ENCODE measurements around the gene PRPSAP1.
A peak's percentile ranks its signal among the peaks of the same experiment; 100 is the strongest.

The PRPSAP1 gene

DNA sequence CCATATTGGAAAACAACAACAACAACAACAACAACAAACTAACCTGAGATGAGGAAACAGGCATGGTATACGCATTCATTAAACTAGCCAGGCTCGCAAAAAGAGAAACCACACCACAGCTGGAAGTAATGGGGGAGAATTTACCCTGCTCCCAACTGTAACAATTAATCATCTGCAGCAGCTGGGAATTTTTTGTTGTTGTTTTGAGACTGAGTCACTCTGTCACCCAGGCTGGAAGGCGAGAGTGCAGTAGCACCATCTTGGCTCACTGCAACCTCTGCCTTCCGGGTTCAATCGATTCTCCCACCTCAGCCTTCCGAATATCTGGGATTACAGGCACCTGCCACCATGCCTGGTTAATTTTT, 16.3 kb downstream of the PRPSAP1 start:
- Mint-ChIP-seq H3K27me3 (no peaks in the 10 kb centered on the region), H3K4me1 (ENCODE audit: low read depth in 2 of 2) (peaks cover 0 to 5% of the 10 kb centered on the region in 2 donors), H3K27ac (no peak overlapping the region), H3K9me3 (no peaks in the 10 kb centered on the region), H3K36me3 (ENCODE audit: insufficient read depth) (peaks cover 9% of the 10 kb centered on the region), H3K4me3 (no peak overlapping the region)
- no peak for ATAC-seq (replicated peaks)
- DNase-seq = no peak

DNA sequence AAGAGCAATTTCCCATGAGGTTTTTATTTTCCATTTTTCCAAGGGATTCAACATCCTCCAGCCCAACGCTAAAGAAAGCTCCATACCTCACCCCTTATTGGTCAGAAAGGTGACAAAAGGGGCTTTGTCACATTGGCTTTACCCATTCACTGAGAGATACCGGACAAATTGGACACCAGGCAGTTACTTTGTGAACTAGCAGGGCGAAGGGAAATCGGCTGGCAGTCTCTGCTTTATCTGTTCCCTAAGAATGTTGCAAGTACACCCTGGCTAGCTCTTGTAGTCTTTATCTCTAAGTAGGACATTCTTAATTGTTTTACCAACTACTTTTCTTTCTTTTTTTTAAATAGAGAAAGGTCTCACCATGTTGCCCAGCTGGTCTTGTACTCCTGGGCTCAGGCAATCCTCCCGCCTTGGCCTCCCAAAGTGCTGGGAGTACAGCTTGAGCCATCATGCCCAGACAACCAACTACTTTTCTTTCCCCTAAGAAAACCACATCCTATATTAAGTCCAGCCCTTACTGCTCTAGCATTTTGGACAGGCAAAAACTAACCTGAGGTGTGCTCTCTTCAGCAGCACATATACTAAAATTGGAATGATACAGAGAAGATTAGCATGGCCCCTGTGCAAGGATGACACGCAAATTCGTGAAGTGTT, 16.8 kb downstream of the PRPSAP1 start:
- H3K4me1 Mint-ChIP-seq (ENCODE audit: low read depth in 2 of 2) = peaks cover 0 to 5% of the 10 kb centered on the region in 2 donors
- DNase-seq (no peak), ATAC-seq (replicated peaks) (no peak)
- no peak overlapping the region for H3K27ac Mint-ChIP-seq
- H3K4me3 Mint-ChIP-seq = no peak overlapping the region
- H3K9me3 Mint-ChIP-seq = no peaks in the 10 kb centered on the region
- no peaks in the 10 kb centered on the region for H3K27me3 Mint-ChIP-seq
- peaks cover 3% of the 10 kb centered on the region for H3K36me3 Mint-ChIP-seq (ENCODE audit: insufficient read depth)

DNA sequence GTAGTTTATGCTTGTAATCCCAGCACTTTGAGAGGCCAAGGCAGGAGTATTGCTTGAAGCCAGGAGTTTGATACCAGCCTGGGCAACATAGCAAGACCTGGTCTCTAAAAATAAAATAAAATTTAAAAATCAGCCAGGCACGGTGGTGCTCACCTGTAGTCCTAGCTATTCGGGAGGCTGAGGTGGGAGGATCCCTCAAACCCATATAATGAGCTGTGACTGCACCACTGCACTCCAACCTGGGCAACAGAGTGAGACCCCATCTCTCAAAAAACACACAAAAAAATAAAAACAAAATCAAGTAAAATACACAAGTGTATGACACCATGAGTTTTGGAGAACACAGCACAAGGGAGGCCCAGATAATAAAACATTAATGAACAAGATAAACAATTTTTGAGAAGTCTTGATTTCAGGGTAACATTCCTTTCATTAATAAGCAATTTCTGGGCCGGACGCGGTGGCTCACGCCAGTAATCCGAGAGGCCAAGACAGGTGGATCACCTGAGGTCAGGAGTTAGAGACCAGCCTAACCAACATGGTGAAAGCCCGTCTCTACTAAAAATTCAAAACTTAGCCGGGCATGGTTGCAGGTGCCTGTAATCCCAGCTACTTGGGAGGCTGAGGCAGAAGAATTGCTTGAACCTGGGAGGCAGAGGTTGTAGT, 17.9 kb downstream of the PRPSAP1 start:
- H3K4me1 Mint-ChIP-seq (ENCODE audit: low read depth in 2 of 2) = peaks cover 0 to 10% of the 10 kb centered on the region in 2 donors
- H3K36me3 Mint-ChIP-seq (ENCODE audit: insufficient read depth) = peaks cover 4% of the 10 kb centered on the region
- ATAC-seq (replicated peaks) (no peak), DNase-seq (no peak)
- H3K9me3 Mint-ChIP-seq = no peaks in the 10 kb centered on the region
- H3K27ac Mint-ChIP-seq = no peak overlapping the region
- no peak overlapping the region for H3K4me3 Mint-ChIP-seq
- no peaks in the 10 kb centered on the region for H3K27me3 Mint-ChIP-seq

DNA sequence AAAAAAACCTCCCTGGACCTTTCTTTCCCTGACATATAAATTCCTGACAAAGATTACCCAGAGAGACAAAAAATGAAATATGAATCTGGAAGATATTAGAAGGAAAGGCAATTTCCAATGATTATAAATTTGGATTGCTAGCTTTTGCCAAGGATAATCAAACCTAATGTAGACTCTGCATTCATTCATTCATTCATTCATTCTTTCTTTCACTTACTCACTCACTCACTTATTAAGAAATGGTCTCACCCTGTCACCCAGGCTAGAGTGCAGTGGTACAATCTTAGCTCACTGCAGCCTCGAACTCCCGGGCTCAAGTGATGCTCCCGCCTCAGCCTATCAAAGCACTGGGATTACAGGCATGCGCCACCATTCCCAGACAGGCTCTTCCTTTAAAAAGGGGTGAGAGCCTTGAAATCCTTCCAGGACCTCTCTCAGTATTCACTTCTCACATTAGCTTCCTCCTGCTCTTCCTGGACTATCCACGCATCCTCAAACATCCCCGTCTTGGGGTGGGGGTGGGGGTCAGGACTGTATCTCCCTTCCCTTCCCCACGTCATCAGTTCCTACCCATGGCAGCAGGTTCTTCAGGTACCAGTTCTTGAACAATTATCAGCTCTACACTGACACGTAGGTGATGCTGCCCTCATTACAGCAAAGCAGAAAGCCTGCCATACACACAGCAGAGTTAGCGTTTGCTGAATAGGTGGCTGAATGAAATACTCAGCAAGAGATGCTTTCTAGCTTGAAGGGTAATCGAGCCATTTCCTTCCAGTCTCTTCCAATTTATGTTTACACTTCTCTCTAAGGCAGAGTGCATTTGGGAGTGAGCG, 19.8 kb downstream of the PRPSAP1 start:
- H3K27ac Mint-ChIP-seq = no peak overlapping the region
- no peak overlapping the region for H3K4me3 Mint-ChIP-seq
- ATAC-seq (replicated peaks) (no peak), DNase-seq (no peak)
- H3K36me3 Mint-ChIP-seq (ENCODE audit: insufficient read depth) = peaks cover 20% of the 10 kb centered on the region
- peaks cover 0 to 10% of the 10 kb centered on the region in 2 donors for H3K4me1 Mint-ChIP-seq (ENCODE audit: low read depth in 2 of 2)
- H3K27me3 Mint-ChIP-seq = no peaks in the 10 kb centered on the region
- H3K9me3 Mint-ChIP-seq = no peaks in the 10 kb centered on the region

- Mint-ChIP-seq H3K27ac (no peak overlapping the region), H3K36me3 (ENCODE audit: insufficient read depth) (peaks cover 44% of the 10 kb centered on the region), H3K9me3 (no peaks in the 10 kb centered on the region), H3K4me3 (no peak overlapping the region), H3K27me3 (no peaks in the 10 kb centered on the region), H3K4me1 (ENCODE audit: low read depth in 2 of 2) (peaks cover 0 to 5% of the 10 kb centered on the region in 2 donors)
- ATAC-seq (replicated peaks) (no peak), DNase-seq (no peak)
These were observed 22.6 kb downstream of the PRPSAP1 start for GRCh38 chr17:76331083-76331482.

- Mint-ChIP-seq H3K9me3 (no peaks in the 10 kb centered on the region), H3K36me3 (ENCODE audit: insufficient read depth) (peaks cover 54% of the 10 kb centered on the region), H3K4me3 (no peak overlapping the region), H3K4me1 (ENCODE audit: low read depth in 2 of 2) (peaks cover 0 to 5% of the 10 kb centered on the region in 2 donors), H3K27ac (no peak overlapping the region), H3K27me3 (no peaks in the 10 kb centered on the region)
- ATAC-seq (replicated peaks) (no peak), DNase-seq (no peak)
These were observed 24.1 kb downstream of the PRPSAP1 start for GRCh38 chr17:76329664-76330063.

GRCh38 chr17:76327696-76328095, 26.0 kb downstream of the PRPSAP1 start:
- Mint-ChIP-seq H3K27ac (peak overlapping the region; percentile 70 to 76), H3K4me3 (no peak overlapping the region)
- no peak for DNase-seq

DNA sequence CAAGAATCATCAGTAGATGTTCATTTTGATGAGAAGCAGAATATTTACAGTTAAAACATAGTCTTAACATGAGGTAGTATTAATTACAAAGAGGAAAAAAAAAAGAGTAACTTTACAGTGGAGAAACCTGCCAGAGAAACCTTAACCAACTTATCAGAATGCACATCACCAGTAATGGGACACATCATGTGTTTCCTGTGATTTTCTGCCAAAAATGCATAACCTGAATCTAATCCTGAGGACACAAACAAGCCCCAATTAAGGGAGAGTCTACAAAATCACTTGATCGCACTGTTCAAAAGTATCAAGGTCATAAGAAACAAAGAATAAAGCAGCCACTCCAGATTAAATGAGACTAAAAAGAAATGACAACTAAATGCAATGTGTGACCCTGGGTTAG, 27.4 kb downstream of the PRPSAP1 start:
- Mint-ChIP-seq H3K9me3 (no peaks in the 10 kb centered on the region), H3K4me3 (no peak overlapping the region), H3K27ac (no peak overlapping the region), H3K36me3 (ENCODE audit: insufficient read depth) (peaks cover 76% of the 10 kb centered on the region), H3K27me3 (no peaks in the 10 kb centered on the region), H3K4me1 (ENCODE audit: low read depth in 2 of 2) (no peaks in the 10 kb centered on the region)
- ATAC-seq (replicated peaks) (no peak), DNase-seq (no peak)

More at GRCh38 chr17:76327696-76328095, 26.0 kb downstream of the PRPSAP1 start:
- Mint-ChIP-seq H3K36me3 (ENCODE audit: insufficient read depth) (peaks cover 72% of the 10 kb centered on the region), H3K27me3 (no peaks in the 10 kb centered on the region), H3K4me1 (ENCODE audit: low read depth in 2 of 2) (peaks cover 0 to 5% of the 10 kb centered on the region in 2 donors), H3K9me3 (no peaks in the 10 kb centered on the region)
- ATAC-seq (replicated peaks) = no peak

- DNase-seq (no peak), ATAC-seq (replicated peaks) (no peak)
- Mint-ChIP-seq H3K4me1 (ENCODE audit: low read depth in 2 of 2) (no peaks in the 10 kb centered on the region), H3K27ac (no peak overlapping the region), H3K9me3 (no peaks in the 10 kb centered on the region), H3K36me3 (ENCODE audit: insufficient read depth) (peaks cover 40% of the 10 kb centered on the region), H3K4me3 (no peak overlapping the region), H3K27me3 (no peaks in the 10 kb centered on the region)
These were observed 35.1 kb downstream of the PRPSAP1 start for GRCh38 chr17:76318586-76318985.

GRCh38 chr17:76317535-76317934, 36.2 kb downstream of the PRPSAP1 start:
- no peak for ATAC-seq (replicated peaks)
- no peaks in the 10 kb centered on the region for H3K4me1 Mint-ChIP-seq (ENCODE audit: low read depth in 2 of 2)
- no peak overlapping the region for H3K27ac Mint-ChIP-seq
- DNase-seq = no peak
- no peaks in the 10 kb centered on the region for H3K27me3 Mint-ChIP-seq
- H3K36me3 Mint-ChIP-seq (ENCODE audit: insufficient read depth) = peaks cover 30% of the 10 kb centered on the region
- no peak overlapping the region for H3K4me3 Mint-ChIP-seq
- H3K9me3 Mint-ChIP-seq = no peaks in the 10 kb centered on the region

DNA sequence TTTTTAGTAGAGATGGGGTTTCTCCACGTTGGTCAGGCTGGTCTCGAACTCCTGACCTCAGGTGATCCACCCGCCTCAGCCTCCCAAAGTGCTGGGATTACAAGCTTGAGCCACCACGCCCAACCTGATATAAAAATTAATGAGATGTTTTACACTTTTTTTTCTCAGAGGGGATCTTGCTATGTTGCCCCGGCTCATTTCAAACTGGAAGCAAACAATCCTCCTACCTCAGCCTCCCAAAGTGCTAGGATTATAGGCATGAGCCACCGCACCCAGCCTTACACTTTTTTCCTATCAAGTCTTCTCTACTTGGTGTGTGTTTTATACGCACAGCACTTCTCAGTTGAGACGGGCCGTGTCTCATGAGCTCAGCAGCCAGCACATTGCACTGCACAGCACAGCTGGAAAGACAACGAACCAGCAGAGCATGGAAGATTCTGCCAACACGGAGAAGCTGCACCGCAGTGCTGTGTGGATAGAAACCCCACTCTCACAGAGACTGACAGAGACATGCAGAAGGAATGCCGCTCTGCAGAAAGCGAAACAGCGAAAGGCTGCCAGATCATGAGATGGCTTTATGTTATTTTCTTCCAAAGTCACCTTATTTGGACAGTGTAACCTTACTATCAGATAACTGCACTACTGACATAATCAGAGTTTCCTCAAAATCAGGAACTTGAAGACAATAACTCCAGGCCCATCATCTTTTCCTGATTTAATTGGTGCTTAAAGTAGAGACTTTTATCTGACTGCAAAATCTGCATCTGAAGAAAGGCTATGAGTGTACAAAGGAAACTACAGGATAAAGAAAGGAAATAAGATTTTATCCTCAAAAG, 39.1 kb downstream of the PRPSAP1 start:
- Mint-ChIP-seq H3K27me3 (no peaks in the 10 kb centered on the region), H3K36me3 (ENCODE audit: insufficient read depth) (peaks cover 37% of the 10 kb centered on the region), H3K9me3 (no peaks in the 10 kb centered on the region), H3K4me1 (ENCODE audit: low read depth in 2 of 2) (no peaks in the 10 kb centered on the region), H3K4me3 (no peak overlapping the region), H3K27ac (no peak overlapping the region)
- DNase-seq (no peak), ATAC-seq (replicated peaks) (no peak)

DNA sequence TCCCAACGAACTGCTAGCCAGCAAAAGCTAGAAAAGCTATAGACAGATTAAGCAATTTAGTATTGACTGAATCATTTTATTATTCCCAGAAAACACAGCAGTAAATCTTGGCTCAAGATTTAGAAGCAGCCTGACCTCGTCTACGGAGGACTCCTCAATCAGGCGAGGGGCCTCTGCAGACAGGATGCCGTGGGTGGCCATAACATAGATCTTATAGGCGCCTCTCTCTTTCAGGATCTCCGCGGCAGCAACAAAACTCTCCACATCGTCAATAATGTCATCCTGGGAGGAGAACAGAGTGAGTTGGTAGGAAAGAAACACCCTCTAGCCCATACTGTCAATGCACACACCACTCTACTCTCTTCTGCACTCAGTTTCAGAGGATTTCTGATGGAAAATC, 41.0 kb downstream of the PRPSAP1 start:
- no peak for ATAC-seq (replicated peaks)
- Mint-ChIP-seq H3K4me3 (no peak overlapping the region), H3K9me3 (no peaks in the 10 kb centered on the region), H3K4me1 (ENCODE audit: low read depth in 2 of 2) (no peaks in the 10 kb centered on the region), H3K27ac (no peak overlapping the region), H3K27me3 (no peaks in the 10 kb centered on the region), H3K36me3 (ENCODE audit: insufficient read depth) (peaks cover 24% of the 10 kb centered on the region)
- no peak for DNase-seq

GRCh38 chr17:76309461-76309860, 44.3 kb downstream of the PRPSAP1 start:
- H3K4me1 Mint-ChIP-seq (ENCODE audit: low read depth in 2 of 2) = no peaks in the 10 kb centered on the region
- H3K27me3 Mint-ChIP-seq = no peaks in the 10 kb centered on the region
- ATAC-seq (replicated peaks) = no peak
- H3K9me3 Mint-ChIP-seq = no peaks in the 10 kb centered on the region
- H3K27ac Mint-ChIP-seq = no peak overlapping the region
- no peak overlapping the region for H3K4me3 Mint-ChIP-seq
- DNase-seq = no peak
- H3K36me3 Mint-ChIP-seq (ENCODE audit: insufficient read depth) = peaks cover 14% of the 10 kb centered on the region
